EH (cell line): ENCODE measurements around the gene NBPF1.
A peak's percentile ranks its signal among the peaks of the same experiment; 100 is the strongest.
"Not testable (repeated sequence)": the region's sequence is repeated elsewhere in the genome, so short reads cannot be mapped to it uniquely, and the experiment has no call there.

Experiments
- DNase-seq: peaks from one replicate; pipeline ENCODE4 v3.0.0-alpha.2; 2015; ENCODE audit warnings: low read depth

Gene NBPF1

DNA sequence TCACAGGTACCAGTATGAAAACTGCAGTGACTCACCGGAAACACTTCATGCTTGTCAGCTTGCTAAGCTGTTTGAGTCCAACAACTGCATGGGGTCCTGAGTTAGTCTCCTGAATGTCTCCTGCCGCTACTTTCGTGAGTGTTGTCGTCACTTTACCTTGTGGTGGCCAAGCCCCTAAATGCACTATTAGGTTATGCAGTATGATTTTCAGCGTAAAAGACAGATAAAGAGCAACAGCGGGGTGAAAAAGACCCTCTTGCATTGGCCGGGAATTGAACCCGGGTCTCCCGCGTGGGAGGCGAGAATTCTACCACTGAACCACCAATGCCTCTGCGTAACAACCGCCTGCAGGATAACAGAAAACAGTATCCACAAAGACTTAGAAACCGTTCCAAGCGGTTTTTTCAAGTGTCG lies 67.7 kb downstream of the NBPF1 start:
- peak; percentile 57 for DNase-seq

DNA sequence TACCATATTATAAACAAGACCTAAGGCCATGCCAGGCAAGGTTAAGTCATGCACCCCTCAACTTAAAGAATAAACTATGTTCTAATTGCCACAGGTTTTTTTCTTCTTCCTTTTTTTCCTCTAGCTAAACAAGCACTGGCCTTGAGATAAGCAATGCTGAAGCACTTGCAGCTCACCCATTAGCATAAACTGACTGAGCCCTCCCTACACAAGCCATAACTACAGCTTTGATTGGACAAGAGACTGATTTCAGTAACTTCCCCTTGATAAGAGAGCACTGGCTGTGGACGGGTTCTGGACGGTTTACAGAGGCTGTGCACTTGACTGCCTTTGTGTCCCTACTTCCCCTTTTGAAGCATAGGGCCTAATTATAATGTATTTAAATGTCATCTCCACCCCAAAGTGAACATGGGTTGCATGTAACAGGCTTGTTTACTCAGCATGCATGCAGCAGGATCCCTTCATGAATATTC lies 72.9 kb downstream of the NBPF1 start:
- DNase-seq = not testable (repeated sequence)

DNA sequence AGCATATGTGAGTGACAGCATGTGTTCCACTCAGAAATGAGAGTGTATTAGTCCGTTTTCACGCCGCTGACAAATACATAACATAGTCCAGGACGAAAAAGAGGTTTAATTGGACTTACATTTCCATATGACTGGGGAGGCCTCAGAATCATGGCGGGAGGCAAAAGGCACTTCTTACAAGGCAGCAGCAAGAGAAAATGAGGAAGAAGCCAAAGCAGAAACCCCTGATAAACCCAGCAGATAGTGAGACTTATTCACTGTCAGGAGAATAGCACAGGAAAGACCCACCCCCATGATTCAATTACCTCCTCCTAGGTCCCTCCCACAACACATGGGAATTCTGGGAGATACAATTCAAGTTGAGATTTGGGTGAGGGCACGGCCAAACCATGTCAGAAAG lies 75.8 kb downstream of the NBPF1 start:
- DNase-seq = not testable (repeated sequence)

DNA sequence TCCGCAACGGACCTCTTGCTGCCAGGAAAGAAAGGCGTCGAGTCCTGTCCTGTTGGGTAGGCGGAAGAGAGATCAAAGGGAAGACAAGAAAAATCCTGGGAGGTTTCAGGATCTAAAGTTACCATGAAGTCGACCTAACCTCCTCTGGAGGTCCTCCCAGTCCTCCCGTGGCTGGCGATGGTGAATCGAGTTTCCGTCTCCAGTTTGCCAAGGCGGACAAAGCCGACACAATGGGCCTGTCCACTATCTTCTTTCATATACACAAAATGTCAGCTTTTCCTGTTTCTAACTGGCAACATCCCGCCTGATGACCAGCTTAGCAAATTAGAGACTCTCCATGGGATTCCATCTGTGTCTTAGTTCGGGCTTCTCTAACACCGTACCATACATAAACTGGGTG lies 76.6 kb downstream of the NBPF1 start:
- DNase-seq = not testable (repeated sequence)

DNA sequence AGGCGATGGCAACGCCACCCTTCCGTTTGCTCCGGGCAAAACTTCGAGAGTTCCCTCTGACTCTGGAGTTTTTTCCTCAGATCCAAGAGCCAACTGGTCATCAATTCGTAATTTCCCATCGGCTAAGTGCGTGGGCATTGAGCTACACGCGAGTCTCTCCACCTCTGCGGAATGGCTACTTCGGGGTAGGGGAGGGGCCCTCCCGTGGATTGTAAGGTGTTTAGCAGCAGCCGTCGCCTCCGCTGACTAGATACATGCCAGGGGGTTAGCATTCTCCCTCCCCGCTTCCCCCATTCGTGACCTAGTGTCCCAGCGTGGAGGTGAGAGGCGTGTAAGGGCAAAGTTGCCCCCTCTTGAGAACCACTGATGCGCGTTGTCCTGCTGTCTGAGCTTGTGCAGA lies 77.5 kb downstream of the NBPF1 start:
- DNase-seq = not testable (repeated sequence)

DNA sequence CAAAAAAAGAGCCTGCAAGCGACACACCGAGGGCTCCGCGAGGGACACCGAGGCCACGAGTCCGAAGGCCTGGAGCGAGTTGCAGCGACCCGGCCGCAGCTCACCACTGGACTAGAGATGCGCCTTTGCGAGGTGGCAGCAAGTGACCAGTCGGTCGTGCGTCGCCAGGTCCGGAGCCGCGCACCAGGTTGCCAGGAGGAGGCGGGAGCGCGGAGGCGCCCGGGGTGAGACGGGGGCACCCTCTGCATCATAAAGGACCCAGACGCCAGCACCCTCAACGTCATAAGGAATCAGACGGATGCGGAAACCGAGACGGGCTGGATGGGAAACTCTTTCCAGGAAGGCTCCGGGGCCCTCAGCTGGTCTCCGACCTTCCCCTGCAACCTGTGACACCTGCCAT lies 77.9 kb downstream of the NBPF1 start:
- DNase-seq = peak; percentile 5

DNA sequence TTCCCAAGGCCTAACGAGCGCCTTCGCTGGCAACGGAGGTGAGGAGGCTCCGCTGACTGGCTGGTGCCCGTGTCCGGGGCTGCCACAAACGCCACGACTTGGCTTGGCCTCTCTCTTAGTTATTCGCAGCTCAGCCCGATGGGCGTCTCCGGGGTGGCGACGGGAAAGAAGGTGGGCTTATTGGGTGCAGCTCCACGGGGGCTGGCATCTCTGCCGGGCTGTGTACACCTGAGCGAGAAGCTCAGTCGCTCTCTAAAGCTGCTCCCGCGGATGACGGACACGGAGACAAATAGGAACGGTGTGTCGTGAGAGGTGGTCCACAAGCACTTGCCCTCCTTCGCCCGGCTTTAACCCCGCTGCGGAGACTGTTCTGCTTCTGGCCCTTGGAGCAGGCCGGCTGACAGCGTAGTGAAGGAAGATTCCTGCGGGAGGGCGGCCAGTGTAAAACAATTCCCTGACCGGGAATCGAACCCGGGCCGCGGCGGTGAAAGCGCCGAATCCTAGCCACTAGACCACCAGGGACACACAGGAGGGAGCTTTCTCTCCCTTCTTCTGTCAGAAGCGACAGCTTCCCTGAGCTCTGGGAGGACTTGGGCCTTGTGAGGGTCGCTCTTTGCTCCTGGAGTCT lies 78.4 kb downstream of the NBPF1 start:
- DNase-seq = peak; percentile 74

DNA sequence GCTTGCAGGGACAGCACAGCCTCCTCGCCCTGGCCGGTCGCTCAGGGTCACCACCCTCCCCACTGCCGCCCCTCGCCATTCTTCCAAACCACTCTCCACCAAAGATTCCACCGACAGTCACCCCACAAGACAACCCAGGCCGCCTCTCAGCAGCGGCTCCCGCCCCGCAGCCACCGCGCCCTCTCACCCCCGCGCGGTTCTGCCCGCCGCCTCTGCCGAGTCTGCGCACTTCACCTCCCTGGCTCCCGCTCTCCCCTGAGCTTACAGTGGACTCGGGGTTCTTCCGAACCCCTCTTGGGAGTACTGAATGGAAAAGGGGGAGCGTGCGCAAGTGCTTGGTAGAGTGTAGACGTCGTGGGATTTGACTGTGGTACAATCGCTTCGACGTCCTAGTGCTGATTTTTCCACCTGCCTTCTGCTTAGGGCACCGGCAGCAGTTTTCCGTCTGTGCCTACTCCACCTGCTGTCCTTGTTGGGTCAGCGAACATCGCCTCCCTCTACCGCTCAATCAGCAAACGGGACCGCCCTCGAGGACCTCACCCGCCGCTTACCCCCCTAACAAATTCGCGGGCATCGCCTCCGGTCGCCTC lies 79.0 kb downstream of the NBPF1 start:
- not testable (repeated sequence) for DNase-seq

DNA sequence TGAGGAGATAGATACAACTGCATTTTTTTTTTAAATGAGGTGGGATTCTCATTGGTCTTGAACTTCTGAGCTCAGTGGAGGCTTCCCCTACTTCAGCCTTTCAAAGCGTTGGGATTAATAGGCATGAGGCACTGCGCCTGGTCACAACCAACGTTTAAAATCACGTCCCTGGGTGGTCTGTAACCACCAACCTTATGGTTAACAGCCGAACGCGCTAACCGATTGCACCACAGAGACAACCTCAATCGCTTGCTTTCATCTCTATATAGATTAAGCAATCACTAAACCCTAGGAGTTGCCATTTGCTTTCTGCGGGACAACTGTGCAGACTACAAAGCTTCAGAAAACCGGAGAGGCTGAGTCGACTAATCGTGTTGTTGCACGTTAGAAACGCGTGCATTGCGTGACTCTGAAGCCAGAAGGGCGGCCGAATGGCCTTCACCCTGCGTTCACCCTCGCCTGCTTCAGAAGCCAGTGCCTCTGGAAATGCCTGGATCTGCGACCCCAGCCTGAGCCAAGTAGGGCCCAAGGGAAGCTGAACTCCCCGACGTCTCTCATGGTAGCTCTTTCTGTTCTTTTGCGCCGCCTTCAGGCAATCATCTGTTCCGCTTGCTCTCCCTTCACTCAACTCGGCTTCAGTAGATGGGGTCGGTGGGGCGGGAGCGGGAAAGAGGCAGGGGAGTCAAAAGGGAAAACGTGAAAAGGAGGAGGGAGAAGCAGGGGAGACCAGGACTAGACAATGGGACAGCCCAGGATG lies 81.0 kb downstream of the NBPF1 start:
- not testable (repeated sequence) for DNase-seq

DNA sequence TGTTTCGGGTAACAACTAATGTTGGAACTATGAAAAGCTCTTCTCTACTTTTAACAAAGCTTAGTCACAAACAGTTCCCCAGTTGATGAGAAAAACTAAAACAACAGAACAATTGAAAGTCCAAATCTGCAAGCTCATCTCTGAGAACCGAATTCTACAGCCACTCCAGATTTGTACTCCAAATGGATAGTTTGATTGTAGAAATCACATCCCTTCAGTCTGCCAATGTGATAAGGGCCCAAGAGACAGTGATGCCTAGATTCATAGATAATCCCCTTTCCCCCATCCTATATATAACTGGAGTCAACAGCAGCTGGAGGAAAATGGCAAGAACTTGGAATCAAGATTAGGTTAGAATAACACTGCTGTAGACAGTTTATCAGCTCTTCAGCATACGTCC lies 85.0 kb downstream of the NBPF1 start:
- not testable (repeated sequence) for DNase-seq

DNA sequence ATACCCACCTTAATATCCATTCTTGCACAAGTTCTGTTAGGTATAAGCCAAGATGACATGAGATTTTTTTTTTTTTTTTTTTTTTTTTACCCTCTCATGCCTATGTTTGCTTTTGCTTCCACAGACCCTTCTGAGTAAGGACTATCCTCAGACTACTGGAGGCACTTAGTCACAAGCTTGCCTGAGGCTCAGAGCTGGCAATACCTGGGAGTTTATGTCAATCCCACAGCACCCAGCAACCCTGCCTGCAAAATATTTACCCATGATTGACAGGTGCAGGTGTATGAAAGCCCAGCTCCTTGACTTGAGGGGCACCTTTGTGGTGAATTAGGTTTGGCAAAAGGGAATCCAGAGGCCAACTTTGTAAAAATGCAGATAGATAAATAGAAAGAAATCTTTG lies 87.6 kb downstream of the NBPF1 start:
- not testable (repeated sequence) for DNase-seq

DNA sequence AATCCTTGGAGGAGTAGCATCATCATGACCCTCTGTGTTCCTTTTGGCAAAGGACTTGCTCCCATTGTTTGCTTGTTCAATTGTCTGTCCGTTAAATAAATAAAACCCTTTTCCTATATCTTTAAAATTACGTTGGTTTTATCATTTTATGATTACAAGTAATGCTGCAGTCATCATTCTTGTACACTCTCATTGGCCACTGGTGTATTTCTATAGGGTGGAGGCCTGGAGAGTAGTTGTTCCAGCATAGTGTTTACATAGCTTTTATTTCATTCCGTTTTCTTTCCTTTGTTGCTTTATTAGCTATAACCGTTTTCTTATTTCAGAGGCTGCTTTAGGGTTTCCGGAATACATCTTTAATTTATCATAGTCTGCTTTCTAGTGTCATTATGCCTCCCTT lies 91.7 kb downstream of the NBPF1 start:
- not testable (repeated sequence) for DNase-seq

DNA sequence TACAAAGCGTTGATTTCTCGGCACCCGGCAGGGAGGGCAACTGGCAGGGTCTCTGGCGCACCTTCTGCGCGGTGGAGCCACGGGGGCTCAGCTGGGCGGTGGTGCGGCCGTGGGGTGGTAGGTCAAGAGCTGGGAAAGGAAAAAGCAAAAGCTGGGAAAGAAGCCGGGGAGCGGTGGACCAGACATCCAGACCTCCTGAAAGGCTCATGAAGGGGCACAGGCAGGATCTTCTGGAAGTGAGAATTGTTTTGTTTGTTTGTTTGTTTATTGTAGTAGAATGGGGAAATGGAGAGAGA lies 92.1 kb downstream of the NBPF1 start:
- DNase-seq = no peak

DNA sequence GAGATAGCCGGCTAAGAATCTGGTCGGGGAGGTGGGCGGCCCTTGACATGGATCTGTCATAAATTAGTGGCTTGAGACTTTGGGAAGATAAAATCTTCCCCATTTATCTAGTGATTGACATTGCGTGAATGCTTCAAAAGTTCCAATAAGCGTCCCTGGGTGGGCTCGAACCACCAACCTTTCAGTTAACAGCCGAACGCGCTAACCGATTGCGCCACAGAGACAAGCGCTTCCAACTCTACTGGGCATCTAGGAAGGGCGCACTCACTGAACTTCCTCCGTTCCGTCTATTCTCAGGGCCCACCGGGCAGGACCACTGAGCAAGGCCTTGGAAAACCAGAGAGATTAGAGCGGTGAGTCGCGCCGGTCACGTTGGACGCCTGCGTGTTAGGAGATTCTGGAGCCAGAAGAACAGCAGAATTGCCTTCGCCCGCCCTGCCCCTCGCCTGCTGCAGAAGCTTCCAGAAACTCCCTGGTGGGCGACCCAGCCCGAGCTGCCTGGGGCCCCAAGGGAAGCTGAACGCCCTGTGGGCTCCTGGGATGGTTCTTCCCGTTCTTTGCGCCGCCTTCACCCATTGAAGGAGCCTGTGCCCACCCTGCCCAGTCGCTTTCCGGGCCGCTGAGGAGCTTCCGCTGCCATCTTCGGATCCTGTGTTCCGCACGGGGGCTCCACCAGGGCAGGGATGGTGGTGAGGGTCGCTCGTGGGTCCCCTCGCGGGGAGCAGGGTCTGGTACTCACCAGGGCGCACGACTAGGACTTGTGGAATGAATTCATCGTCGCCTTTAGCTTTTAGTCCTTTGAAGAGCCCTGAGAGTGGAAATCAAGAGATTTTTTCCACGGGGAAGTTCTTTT lies 92.7 kb downstream of the NBPF1 start:
- not testable (repeated sequence) for DNase-seq

DNA sequence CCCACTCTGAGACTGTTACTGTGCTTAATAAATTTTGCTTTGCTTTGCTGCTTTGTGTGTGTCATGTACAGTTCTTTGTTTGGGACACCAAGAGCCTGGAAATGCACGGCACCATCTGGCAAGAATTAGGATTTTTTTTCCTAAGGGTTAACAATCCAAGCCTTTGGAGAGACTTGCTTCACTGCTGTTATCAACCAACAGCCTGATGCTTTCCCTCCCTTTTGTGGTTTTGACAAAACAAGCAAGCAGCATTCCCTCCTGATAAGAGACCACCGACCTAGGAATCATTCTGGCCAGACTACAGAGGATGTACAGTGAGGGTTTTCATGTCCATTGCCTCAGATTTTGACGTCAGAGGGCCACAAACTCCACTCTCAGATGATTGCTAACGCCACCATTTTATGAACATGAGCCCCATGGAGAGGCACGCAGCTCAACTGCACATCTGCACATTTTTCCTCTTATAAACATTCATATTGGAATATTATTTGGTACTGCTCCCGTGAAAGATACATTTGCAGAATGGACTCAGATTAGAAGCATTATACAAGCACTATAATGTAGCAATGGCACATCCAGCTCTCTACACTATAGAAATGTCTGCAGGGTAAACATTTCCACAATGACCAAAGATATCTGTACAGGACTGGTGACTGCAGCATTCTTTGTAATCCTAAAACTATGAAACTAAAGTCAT lies 94.0 kb downstream of the NBPF1 start:
- peak; percentile 8 for DNase-seq

DNA sequence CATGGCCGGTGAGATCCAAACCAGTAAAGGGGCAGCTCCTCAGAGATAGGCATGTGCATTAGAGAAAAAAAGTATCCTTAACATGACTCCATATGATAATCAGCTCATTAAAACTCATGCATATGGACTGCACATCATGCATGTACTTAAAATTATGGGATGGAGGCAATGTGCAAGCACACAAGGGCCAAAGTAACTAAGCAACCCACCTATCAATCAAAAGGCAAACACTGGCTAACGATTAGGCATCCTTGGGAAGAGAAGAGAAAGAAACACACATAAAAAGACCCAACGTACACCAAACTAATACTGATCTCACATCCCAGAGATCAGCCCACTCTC lies 94.5 kb downstream of the NBPF1 start:
- not testable (repeated sequence) for DNase-seq

DNA sequence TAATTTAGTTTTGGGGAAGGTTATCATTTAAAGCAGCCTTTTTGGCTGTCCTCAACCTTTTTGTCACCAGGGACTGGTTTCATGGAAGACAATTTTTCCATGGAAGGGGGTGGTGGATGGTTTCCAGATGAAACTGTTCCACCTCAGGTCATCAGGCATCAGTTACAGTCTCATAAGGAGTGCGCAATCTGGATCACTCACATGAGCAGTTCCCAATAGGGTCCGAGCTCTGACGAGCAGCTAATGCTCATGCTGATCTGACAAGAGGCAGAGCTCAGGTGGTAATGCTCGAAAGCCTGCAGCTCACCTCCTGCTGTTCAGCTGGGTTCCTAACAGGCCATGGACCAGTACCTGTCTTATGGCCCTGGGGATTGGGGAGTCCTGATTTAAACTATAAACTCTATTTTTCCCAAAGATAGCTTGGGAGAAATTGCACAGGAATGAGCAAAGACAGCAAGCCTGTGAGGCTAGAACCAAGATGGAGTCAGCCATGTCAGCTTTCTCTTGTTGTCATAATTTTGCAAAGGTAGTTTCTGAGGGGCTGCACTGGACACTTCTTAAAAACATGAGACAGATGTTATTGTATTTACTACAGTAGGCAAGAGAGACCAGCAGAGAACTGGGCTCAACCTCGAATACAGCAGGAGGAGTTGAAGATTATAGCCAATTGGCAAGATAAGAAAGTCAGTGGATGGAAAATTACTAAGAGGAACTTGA lies 96.5 kb downstream of the NBPF1 start:
- DNase-seq = not testable (repeated sequence)

DNA sequence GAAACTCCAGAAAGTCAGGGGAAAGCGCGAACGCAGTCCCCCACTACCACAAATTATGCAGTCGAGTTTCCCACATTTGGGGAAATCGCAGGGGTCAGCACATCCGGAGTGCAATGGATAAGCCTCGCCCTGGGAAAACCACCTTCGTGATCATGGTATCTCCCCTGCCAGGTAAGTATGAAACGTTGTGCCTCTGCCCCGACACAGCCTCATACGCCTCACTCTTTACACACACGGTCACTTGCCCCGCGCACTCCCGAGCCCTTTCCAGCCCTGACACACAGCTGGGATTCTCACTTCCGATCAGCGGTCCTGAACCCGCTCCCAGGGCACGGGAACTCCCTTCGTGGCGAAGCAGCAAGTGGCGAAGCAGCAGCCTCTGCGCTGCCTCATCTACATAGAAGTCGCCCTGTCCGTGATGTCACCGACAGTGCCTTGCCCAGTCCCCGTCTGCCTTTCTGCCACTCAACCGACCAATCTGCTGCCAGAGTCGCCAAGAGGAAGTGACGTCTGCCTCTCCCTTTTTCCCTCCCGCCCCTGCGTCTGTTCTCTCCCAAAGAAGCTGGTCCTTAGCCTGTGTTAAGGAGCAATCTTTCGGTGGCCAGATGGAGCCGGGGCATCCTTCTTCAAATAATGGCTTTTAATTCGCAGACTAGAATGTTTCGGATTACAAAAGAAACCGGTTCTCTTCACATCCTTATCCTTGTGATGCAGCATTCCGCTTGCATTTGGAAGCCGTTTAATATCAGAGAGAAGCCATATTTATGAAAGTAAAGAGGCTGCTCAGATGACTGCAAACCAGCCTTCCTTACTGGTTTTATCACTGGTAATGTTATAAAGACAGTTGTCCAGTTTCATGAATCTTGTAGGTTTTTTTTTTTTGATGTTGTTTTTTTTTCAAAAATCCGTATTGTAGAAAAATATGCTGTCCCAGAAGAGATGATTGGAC lies 99.0 kb downstream of the NBPF1 start, which contains the start of gene RNU1-1:
Gene RNU1-1 (minus strand): TSS at position 179 of the 949 bp plus-strand sequence.
- peak; percentile 87 for DNase-seq

DNA sequence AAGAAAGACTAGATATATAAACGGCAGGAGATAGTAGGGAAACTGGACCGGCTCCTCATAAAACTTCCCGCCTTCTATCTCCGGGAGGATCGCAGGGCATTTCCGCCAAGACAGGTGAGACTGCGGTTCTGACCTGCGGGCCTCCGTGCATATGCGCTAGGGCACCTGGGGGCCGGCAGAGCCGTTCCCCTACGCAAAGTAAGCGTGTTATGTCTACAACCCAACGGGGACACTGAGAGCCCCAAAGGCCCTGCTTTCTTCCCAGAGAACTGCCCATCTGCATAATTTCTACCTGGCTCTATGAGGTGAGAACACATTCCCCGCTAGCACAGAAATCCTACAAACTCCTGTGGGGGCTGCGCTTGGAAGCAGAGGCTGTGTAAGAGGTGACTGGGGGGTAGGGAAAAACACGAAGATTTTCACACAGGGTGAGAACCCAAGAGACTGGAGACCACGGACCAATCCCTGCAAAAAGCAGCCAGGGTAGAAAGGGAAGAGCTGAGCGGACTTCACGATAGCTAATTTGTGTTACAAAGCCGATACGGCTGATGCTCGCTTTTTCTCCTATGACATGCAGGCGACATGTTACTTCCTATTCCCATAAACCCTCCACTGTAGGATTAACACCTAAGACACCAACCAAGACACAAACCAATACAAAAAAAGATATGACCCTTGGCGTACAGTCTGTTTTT lies 99.8 kb downstream of the NBPF1 start:
- peak; percentile 99 for DNase-seq
